Caco-2 (cell line): ENCODE results near the gene GPX2. TPM values are rescaled to one million over a fixed set of nuclear protein-coding genes. Genes with fewer than 3 reads are reported as not detected.

Experiments used
- BruUV-seq: library from RNA; stranded (reverse); fragments of 400-500 nt; replicated peaks from 2 replicates; lab custom pipeline; 2021; lab: Mats Ljungman, UMichigan
- CTCF ChIA-PET: fragments of 300-600 bp; sonication (Branson Sonifier 250); formaldehyde crosslinking; loops from one replicate; lab custom pipeline; 2022; ENCODE audit warnings: antibody characterized with exemption; lab: Charles Lee
- POLR2A ChIA-PET: fragments of 300-600 bp; sonication (Branson Sonifier 250); formaldehyde crosslinking; loops from one replicate; lab custom pipeline; 2022; ENCODE audit warnings: antibody characterized with exemption; lab: Charles Lee
- DNase-seq, 2 experiments: peaks; one replicate each; pipeline versions ENCODE4 v3.0.0 to v3.0.0-alpha.2; 2020 to 2022
- H3K27me3 ChIP-seq: replicated peaks from 2 replicates; pipeline ENCODE4 v1.6.0; 2011; ENCODE audit warnings: low read length; ENCODE audit not compliant: control insufficient read depth, insufficient read depth
- H3K36me3 ChIP-seq: 2 replicates; pipeline ENCODE4 v1.5.1; 2011; ENCODE audit warnings: low read length; ENCODE audit not compliant: control insufficient read depth, insufficient read depth
- H3K4me1 ChIP-seq: fragments of 250-450 bp; sonication (Bioruptor Pico); 2 replicates; pipeline ENCODE4 v1.5.1; 2020; ENCODE audit warnings: mild to moderate bottlenecking
- H3K4me3 ChIP-seq: 2 replicates; pipeline ENCODE4 v1.5.1; 2011; ENCODE audit warnings: low read depth, mild to moderate bottlenecking, control low read depth, low read length
- H3K9me3 ChIP-seq: fragments of 250-450 bp; sonication (Bioruptor Pico); 2 replicates; pipeline ENCODE4 v1.5.1; 2020; ENCODE audit warnings: mild to moderate bottlenecking, moderate library complexity
- H3K27ac Mint-ChIP-seq: one replicate; pipeline ENCODE4 v1.8.0; 2022; ENCODE audit warnings: mixed read lengths; ENCODE audit not compliant: unreplicated experiment
- H3K27me3 Mint-ChIP-seq: one replicate; pipeline ENCODE4 v1.8.0; 2022; ENCODE audit warnings: mixed read lengths; ENCODE audit not compliant: insufficient read depth, unreplicated experiment
- H3K36me3 Mint-ChIP-seq: one replicate; pipeline ENCODE4 v1.8.0; 2022; ENCODE audit warnings: mild to moderate bottlenecking, mixed read lengths; ENCODE audit not compliant: insufficient read depth, unreplicated experiment
- H3K4me1 Mint-ChIP-seq: one replicate; pipeline ENCODE4 v1.8.0; 2022; ENCODE audit warnings: low read depth, mixed read lengths; ENCODE audit not compliant: unreplicated experiment
- H3K4me3 Mint-ChIP-seq: one replicate; pipeline ENCODE4 v1.8.0; 2022; ENCODE audit warnings: mild to moderate bottlenecking, moderate library complexity, mixed read lengths; ENCODE audit not compliant: unreplicated experiment
- H3K9me3 Mint-ChIP-seq: one replicate; pipeline ENCODE4 v1.8.0; 2022; ENCODE audit warnings: mixed read lengths; ENCODE audit not compliant: unreplicated experiment
- intact Hi-C: fragments of 100-400 bp; cut with micrococcal nuclease; formaldehyde crosslinking; loops from one replicate; pipeline ENCODE4 v1.10.0; 2022; ENCODE audit not compliant: unreplicated experiment
- total RNA-seq: library from RNA; stranded (reverse); gene quantifications from 2 replicates; pipeline ENCODE4 v1.2.3, GENCODE V29; 2022
- TF ChIP-seq, protein P1 (sequence below), 2 experiments: fragments of 200-600 bp in 1 of 2; IDR thresholded peaks; 1 replicate in 1 of 2; 2 replicates in 1 of 2; pipeline versions ENCODE4 v1.5.1 to v1.8.0; 2011 to 2022; ENCODE audit warnings: antibody characterized with exemption in 1 of 2, control low read depth in 1 of 2, inconsistent platforms in 1 of 2, low read depth in 1 of 2, low read length in 1 of 2, mild to moderate bottlenecking in 1 of 2, moderate library complexity in 1 of 2; ENCODE audit not compliant: insufficient read depth in 1 of 2, severe bottlenecking in 1 of 2, unreplicated experiment in 1 of 2

GPX2 gene
- total RNA-seq, 1 experiment from 2014 or later, result 48.1 TPM

DNA sequence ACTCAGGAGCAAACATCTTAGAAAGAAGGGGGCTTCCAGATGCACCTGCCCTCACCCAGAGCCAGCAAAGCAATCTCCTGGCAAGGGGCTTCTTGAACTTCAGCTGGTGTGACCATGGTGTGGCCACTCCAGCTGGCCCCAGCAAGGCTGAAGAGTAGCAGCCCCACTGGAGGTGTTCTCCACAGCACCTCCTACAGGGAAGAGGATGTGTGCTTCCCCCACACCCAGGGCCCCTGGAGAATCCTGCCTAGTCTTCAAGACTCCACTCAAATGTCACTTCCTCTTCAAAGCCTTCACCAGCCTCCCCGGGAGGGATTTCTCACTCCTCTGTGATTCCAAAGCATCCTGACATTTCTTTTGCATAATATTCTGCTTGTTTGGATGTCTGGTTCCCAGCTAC lies 21.1 kb upstream of the GPX2 start:
- no TSS peak for BruUV-seq
- no peak overlapping the region for H3K27ac Mint-ChIP-seq
- TF ChIP-seq, protein P1, sequence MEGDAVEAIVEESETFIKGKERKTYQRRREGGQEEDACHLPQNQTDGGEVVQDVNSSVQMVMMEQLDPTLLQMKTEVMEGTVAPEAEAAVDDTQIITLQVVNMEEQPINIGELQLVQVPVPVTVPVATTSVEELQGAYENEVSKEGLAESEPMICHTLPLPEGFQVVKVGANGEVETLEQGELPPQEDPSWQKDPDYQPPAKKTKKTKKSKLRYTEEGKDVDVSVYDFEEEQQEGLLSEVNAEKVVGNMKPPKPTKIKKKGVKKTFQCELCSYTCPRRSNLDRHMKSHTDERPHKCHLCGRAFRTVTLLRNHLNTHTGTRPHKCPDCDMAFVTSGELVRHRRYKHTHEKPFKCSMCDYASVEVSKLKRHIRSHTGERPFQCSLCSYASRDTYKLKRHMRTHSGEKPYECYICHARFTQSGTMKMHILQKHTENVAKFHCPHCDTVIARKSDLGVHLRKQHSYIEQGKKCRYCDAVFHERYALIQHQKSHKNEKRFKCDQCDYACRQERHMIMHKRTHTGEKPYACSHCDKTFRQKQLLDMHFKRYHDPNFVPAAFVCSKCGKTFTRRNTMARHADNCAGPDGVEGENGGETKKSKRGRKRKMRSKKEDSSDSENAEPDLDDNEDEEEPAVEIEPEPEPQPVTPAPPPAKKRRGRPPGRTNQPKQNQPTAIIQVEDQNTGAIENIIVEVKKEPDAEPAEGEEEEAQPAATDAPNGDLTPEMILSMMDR (IDR thresholded peaks at IDR 0.05; ENCODE audit: insufficient read depth in 1 of 2, low read depth in 1 of 2, low read length in 1 of 2, severe bottlenecking in 1 of 2, unreplicated experiment in 1 of 2), result no peak

DNA sequence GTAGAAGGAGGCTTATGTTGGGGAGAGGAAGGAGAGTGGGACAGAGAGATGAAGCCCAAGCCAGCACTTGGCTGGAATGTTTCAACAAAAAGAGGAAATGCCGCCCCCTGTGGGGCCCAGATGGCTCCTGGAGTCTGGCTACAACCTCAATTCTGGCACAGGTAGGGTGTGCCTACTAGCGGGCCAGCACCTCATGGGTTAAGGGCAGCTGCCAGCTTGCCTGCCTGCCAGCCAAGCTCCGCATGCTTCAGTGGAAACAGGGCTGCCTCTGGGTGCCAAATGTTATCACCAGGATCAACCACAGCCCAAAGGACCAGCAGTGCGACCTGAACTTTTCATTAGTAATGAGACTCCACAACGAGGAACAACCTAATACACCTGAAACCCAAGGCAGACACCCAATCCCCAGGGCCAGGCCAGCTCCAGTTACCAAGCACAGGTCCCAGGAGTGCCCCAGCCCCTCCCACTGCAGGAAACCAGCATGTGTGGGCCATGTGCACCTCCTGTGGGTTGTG lies 18.3 kb upstream of the GPX2 start:
- peak in 1 of 2 experiments; percentile 29 for DNase-seq
- Histone ChIP-seq H3K4me1 (no peaks in the 10 kb centered on the region), H3K4me3 (no peak overlapping the region), H3K36me3 (no peaks in the 10 kb centered on the region), H3K9me3 (no peaks in the 10 kb centered on the region), H3K27me3 (no peaks in the 10 kb centered on the region)
- Mint-ChIP-seq H3K36me3 (peaks cover 24% of the 10 kb centered on the region), H3K9me3 (no peaks in the 10 kb centered on the region), H3K27ac (no peak overlapping the region), H3K4me3 (no peak overlapping the region), H3K4me1 (peaks cover 6% of the 10 kb centered on the region), H3K27me3 (no peaks in the 10 kb centered on the region)
- ChIA-PET POLR2A (no interaction called here), CTCF (no interaction called here)
- intact Hi-C loops, result no loop called here
- no TSS peak for BruUV-seq
- TF ChIP-seq, protein P1 (IDR thresholded peaks at IDR 0.05; ENCODE audit: insufficient read depth in 1 of 2, low read depth in 1 of 2, low read length in 1 of 2, severe bottlenecking in 1 of 2, unreplicated experiment in 1 of 2), result no peak

More for the DNA sequence above, 21.1 kb upstream of the GPX2 start:
- intact Hi-C loops, result no loop called here
- ChIA-PET POLR2A (no interaction called here), CTCF (no interaction called here)
- Histone ChIP-seq H3K4me1 (peaks cover 10% of the 10 kb centered on the region; the same call in 1 of the 2 replicates), H3K36me3 (no peaks in the 10 kb centered on the region; the same call in 1 of the 2 replicates), H3K9me3 (no peaks in the 10 kb centered on the region), H3K4me3 (no peak overlapping the region), H3K27me3 (no peaks in the 10 kb centered on the region)
- H3K4me1 Mint-ChIP-seq, result peaks cover 17% of the 10 kb centered on the region
- no peak for DNase-seq
- H3K36me3 Mint-ChIP-seq, result peaks cover 28% of the 10 kb centered on the region
- no peaks in the 10 kb centered on the region for H3K9me3 Mint-ChIP-seq
- no peaks in the 10 kb centered on the region for H3K27me3 Mint-ChIP-seq
- no peak overlapping the region for H3K4me3 Mint-ChIP-seq

DNA sequence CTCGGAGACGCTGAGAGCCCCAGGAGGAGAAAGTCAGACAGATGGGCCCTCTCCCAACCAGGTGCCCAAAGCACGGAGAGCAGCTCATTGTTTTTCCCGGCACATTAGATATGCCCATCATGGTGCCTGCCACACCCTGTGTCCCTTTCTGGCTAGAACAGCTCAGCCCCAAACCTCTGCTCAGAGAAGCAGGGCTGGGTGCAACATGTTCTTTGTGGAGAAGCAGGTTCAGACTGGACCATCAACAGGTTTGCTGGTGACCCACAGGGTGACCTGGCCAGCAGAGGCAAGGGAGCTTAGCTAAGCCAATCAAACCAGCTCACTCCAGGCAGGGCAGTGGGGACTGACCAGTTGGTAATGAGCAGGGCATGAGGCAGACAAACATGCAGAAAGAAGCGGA lies 16.2 kb upstream of the GPX2 start:
- intact Hi-C loops, result no loop called here
- H3K27me3 Mint-ChIP-seq, result no peaks in the 10 kb centered on the region
- TF ChIP-seq, protein P1 (IDR thresholded peaks at IDR 0.05; ENCODE audit: insufficient read depth in 1 of 2, low read depth in 1 of 2, low read length in 1 of 2, severe bottlenecking in 1 of 2, unreplicated experiment in 1 of 2), result no peak
- Histone ChIP-seq H3K4me1 (no peaks in the 10 kb centered on the region), H3K27me3 (no peaks in the 10 kb centered on the region), H3K9me3 (no peaks in the 10 kb centered on the region), H3K36me3 (no peaks in the 10 kb centered on the region), H3K4me3 (no peak overlapping the region)
- BruUV-seq, result no TSS peak
- peaks cover 29% of the 10 kb centered on the region for H3K36me3 Mint-ChIP-seq
- no peak for DNase-seq
- no peak overlapping the region for H3K4me3 Mint-ChIP-seq
- H3K4me1 Mint-ChIP-seq, result peaks cover 6% of the 10 kb centered on the region
- ChIA-PET CTCF (no interaction called here), POLR2A (no interaction called here)
- no peaks in the 10 kb centered on the region for H3K9me3 Mint-ChIP-seq
- H3K27ac Mint-ChIP-seq, result no peak overlapping the region
